Gastroesophageal sphincter (tissue), 3 donors: ENCODE data around the gene RGS9.

Experiments used
- CTCF ChIP-seq, 4 experiments: fragments of 200-600 bp in 2 of 4; fragments of 450-650 bp in 2 of 4; sonication (generic) in 1 of 4; IDR thresholded peaks; one replicate each; pipeline ENCODE4 v1.5.1; 2017 to 2019; ENCODE audit warnings: antibody characterized with exemption in 4 of 4, mild to moderate bottlenecking in 2 of 4, moderate library complexity in 2 of 4
- POLR2A ChIP-seq, 2 donors: fragments of 450-650 bp; IDR thresholded peaks; one replicate each; pipeline ENCODE4 v1.6.1; 2017; ENCODE audit warnings: antibody characterized with exemption in 2 of 2, mild to moderate bottlenecking in 2 of 2, moderate library complexity in 1 of 2

- TF ChIP-seq CTCF (IDR thresholded peaks at IDR 0.05) (no peak), POLR2A (IDR thresholded peaks at IDR 0.05) (no peak)
Observed at GRCh38 chr17:65121916-65122806, 15.0 kb upstream of the RGS9 start.
